Immature natural killer cell (primary cell): Measurements from ENCODE around the gene PPP2R3C. TPM values are rescaled to one million over a fixed set of nuclear protein-coding genes. Genes with fewer than 3 reads are reported as not detected.
A peak's percentile ranks its signal among the peaks of the same experiment; 100 is the strongest.
"Not testable (repeated sequence)": the region's sequence is repeated elsewhere in the genome, so short reads cannot be mapped to it uniquely, and the experiment has no call there.

Source experiments
- DNase-seq, 3 donors: peaks; one replicate each; pipeline ENCODE4 v3.0.0; 2022; ENCODE audit warnings: mixed read lengths in 1 of 3
- H3K27ac Mint-ChIP-seq, 6 donors: one replicate each; pipeline ENCODE4 v1.8.0; 2020; ENCODE audit warnings: mixed read lengths in 6 of 6, mild to moderate bottlenecking in 5 of 6, inconsistent platforms in 4 of 6, moderate library complexity in 3 of 6
- H3K27me3 Mint-ChIP-seq, 3 donors: one replicate each; pipeline ENCODE4 v1.8.0; 2020 to 2021; ENCODE audit warnings: low read depth in 3 of 3, mild to moderate bottlenecking in 3 of 3, mixed read lengths in 3 of 3, moderate library complexity in 3 of 3, inconsistent platforms in 1 of 3
- H3K36me3 Mint-ChIP-seq, 3 donors: one replicate each; pipeline ENCODE4 v1.8.0; 2020; ENCODE audit warnings: mixed read lengths in 3 of 3, inconsistent platforms in 2 of 3, mild to moderate bottlenecking in 2 of 3
- H3K4me1 Mint-ChIP-seq, 2 donors: one replicate each; pipeline ENCODE4 v1.8.0; 2020; ENCODE audit warnings: inconsistent platforms in 2 of 2, mild to moderate bottlenecking in 2 of 2, mixed read lengths in 2 of 2, moderate library complexity in 1 of 2
- H3K4me3 Mint-ChIP-seq, 5 donors: one replicate each; pipeline ENCODE4 v1.8.0; 2020; ENCODE audit warnings: mild to moderate bottlenecking in 5 of 5, mixed read lengths in 5 of 5, inconsistent platforms in 3 of 5, moderate library complexity in 3 of 5
- H3K9me3 Mint-ChIP-seq, 6 donors: one replicate each; pipeline ENCODE4 v1.8.0; 2020; ENCODE audit warnings: mild to moderate bottlenecking in 6 of 6, mixed read lengths in 6 of 6, inconsistent platforms in 4 of 6, moderate library complexity in 3 of 6
- polyA plus RNA-seq, 3 donors: library from polyadenylated mRNA; unstranded; fragments of 300-500 nt; fragmentation: Illumina TruSeq; gene quantifications; one replicate each; pipeline ENCODE4 v1.2.3, GENCODE V29; 2021

Gene PPP2R3C
- 10 to 100 TPM; 73.4 to 76.5 (median 75.3) TPM for polyA plus RNA-seq

GRCh38 chr14:35121887-35122695, at the start of gene PPP2R3C, which contains the start of gene PRORP:
Gene PPP2R3C, minus strand, starts transcription at chr14:35121990. Its CDS starts 31 bp downstream, at chr14:35121959.
Gene PRORP, plus strand, starts transcription at chr14:35122552. Its CDS starts 694 bp downstream, at chr14:35123246.
- Mint-ChIP-seq H3K4me1 (peaks cover 60 to 91% of the 10 kb centered on the region in 2 donors), H3K9me3 (no peaks in the 10 kb centered on the region), H3K4me3 (peak within 1 kb of the TSS; percentile 95 to 100 (median 100)), H3K27ac (peak within 1 kb of the TSS; percentile 99 to 100 (median 100)), H3K27me3 (peaks cover 6 to 18% (median 8%) of the 10 kb centered on the region in 3 donors), H3K36me3 (peaks cover 4 to 10% (median 7%) of the 10 kb centered on the region in 3 donors)
- DNase-seq: peak; percentile 89 to 90 (median 89)

DNA sequence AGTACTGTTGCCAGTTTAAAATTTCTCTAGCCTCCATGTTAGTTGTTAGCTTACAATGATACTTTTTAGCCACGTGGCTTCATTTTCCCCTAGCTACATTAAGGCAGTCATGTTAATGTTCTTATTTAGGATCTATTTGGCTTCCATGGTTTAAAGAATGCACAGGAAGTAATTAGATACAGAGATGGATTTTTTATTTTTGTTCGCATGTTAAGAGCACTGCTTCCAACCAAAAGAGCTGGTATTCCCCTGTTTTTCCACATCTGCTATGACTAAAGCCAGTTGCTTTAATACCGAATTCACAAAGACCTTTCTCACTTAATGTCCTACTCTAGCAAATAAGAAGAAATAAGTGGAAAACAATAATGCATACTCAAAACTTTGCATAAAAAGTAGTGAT, 45.7 kb upstream of the PPP2R3C start:
- Mint-ChIP-seq H3K4me3 (no peak overlapping the region), H3K27ac (no peak overlapping the region), H3K4me1 (peaks cover 0 to 10% of the 10 kb centered on the region in 2 donors), H3K9me3 (peaks cover 0 to 2% (median 0%) of the 10 kb centered on the region in 6 donors), H3K36me3 (peaks cover 5 to 18% (median 17%) of the 10 kb centered on the region in 3 donors), H3K27me3 (peaks cover 0 to 1% (median 0%) of the 10 kb centered on the region in 3 donors)
- no peak for DNase-seq

GRCh38 chr14:35164849-35165248, 43.1 kb upstream of the PPP2R3C start:
- Mint-ChIP-seq H3K4me3 (no peak overlapping the region), H3K27me3 (no peaks in the 10 kb centered on the region), H3K4me1 (peaks cover 17 to 31% of the 10 kb centered on the region in 2 donors), H3K9me3 (no peaks in the 10 kb centered on the region), H3K36me3 (peaks cover 0 to 23% (median 12%) of the 10 kb centered on the region in 3 donors), H3K27ac (no peak overlapping the region)
- no peak for DNase-seq

- Mint-ChIP-seq H3K9me3 (no peaks in the 10 kb centered on the region), H3K36me3 (peaks cover 5 to 33% (median 13%) of the 10 kb centered on the region in 3 donors), H3K4me1 (peaks cover 17 to 31% of the 10 kb centered on the region in 2 donors), H3K4me3 (no peak overlapping the region), H3K27ac (no peak overlapping the region), H3K27me3 (no peaks in the 10 kb centered on the region)
- DNase-seq: no peak
Measured at GRCh38 chr14:35163384-35163783, 41.6 kb upstream of the PPP2R3C start.

- Mint-ChIP-seq H3K4me1 (peaks cover 27 to 42% of the 10 kb centered on the region in 2 donors), H3K36me3 (peaks cover 5 to 20% (median 13%) of the 10 kb centered on the region in 3 donors), H3K4me3 (peak overlapping the region; percentile 29 to 68 (median 56)), H3K27ac (peak overlapping the region; percentile 36 to 86 (median 74)), H3K27me3 (no peaks in the 10 kb centered on the region), H3K9me3 (no peaks in the 10 kb centered on the region)
- peak; percentile 27 to 45 (median 29) for DNase-seq
Measured at GRCh38 chr14:35161231-35161630, 39.4 kb upstream of the PPP2R3C start.

DNA sequence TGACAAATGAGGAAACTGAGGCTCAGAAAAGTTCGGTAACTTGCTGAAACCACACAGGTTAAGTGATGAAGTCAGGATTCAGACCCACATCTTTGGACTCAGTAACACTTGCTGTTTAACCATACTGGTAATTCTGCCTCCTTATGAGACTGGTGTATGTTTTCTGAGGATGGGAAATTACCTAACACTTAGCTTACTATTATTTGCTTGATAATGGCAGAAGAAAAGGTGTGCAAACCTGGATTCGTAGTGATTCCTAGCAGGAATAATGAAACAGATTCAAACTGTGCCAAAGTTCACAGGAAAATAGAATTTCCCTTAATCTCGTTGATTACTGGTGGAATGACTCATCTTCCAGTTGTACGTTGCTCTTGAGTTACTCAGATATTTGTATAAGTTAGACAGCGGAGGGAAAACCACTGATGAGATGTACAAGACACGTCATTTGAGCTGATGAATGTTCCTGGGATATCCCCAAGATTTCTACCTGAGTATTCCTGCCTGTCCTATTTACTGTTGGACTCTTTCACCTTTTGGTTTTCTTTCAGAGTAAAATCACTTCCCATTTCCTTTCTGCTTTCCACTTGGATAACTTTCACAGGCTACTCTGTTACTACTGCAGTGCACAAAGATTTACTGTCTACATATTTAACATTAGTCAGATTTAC, 38.1 kb upstream of the PPP2R3C start:
- no peaks in the 10 kb centered on the region for H3K27me3 Mint-ChIP-seq
- H3K4me3 Mint-ChIP-seq: no peak overlapping the region
- no peak for DNase-seq
- H3K9me3 Mint-ChIP-seq: no peaks in the 10 kb centered on the region
- H3K27ac Mint-ChIP-seq: peak overlapping the region in 4 of 6 donors; percentile 15 to 73 (median 50)
- H3K36me3 Mint-ChIP-seq: peaks cover 5 to 20% (median 7%) of the 10 kb centered on the region in 3 donors
- H3K4me1 Mint-ChIP-seq: peaks cover 33 to 50% of the 10 kb centered on the region in 2 donors

- H3K9me3 Mint-ChIP-seq: no peaks in the 10 kb centered on the region
- H3K27me3 Mint-ChIP-seq: no peaks in the 10 kb centered on the region
- no peak for DNase-seq
- peaks cover 5 to 17% (median 6%) of the 10 kb centered on the region in 3 donors for H3K36me3 Mint-ChIP-seq
- H3K4me1 Mint-ChIP-seq: peaks cover 36 to 55% of the 10 kb centered on the region in 2 donors
- H3K4me3 Mint-ChIP-seq: no peak overlapping the region
- peak overlapping the region in 1 of 6 donors; percentile 36 for H3K27ac Mint-ChIP-seq
Measured at GRCh38 chr14:35158951-35159653, 37.3 kb upstream of the PPP2R3C start.

DNA sequence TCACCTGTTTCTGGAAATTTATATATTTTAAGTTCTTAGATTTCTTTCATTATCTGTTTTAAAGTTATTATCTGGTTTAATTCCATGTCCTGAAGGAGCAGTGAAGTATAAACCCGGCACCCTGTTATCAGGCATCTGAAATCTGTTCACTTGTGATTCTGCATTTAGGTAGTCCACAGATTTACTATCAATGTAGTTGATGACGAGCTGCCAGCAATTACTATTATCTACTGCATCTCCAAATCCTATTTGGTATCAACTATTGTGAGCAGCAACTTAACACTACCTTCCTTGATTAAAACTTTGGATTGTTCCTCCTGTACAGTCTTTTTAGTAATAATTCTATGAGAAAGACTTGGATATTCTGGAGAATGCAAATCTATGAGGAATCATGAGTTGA, 36.7 kb upstream of the PPP2R3C start:
- peaks cover 5 to 17% (median 6%) of the 10 kb centered on the region in 3 donors for H3K36me3 Mint-ChIP-seq
- no peaks in the 10 kb centered on the region for H3K27me3 Mint-ChIP-seq
- no peak for DNase-seq
- no peaks in the 10 kb centered on the region for H3K9me3 Mint-ChIP-seq
- no peak overlapping the region for H3K4me3 Mint-ChIP-seq
- H3K27ac Mint-ChIP-seq: peak overlapping the region in 3 of 6 donors; percentile 2 to 29 (median 18)
- peaks cover 36 to 59% of the 10 kb centered on the region in 2 donors for H3K4me1 Mint-ChIP-seq

- peak overlapping the region in 4 of 5 donors; percentile 15 to 56 (median 23) for H3K4me3 Mint-ChIP-seq
- no peaks in the 10 kb centered on the region for H3K9me3 Mint-ChIP-seq
- H3K27me3 Mint-ChIP-seq: peaks cover 0 to 2% (median 0%) of the 10 kb centered on the region in 3 donors
- H3K4me1 Mint-ChIP-seq: peaks cover 25 to 40% of the 10 kb centered on the region in 2 donors
- DNase-seq: peak in 1 of 3 donors; percentile 5
- H3K36me3 Mint-ChIP-seq: peaks cover 5 to 22% (median 6%) of the 10 kb centered on the region in 3 donors
- H3K27ac Mint-ChIP-seq: peak overlapping the region; percentile 61 to 90 (median 86)
Measured at GRCh38 chr14:35155962-35156361, 34.2 kb upstream of the PPP2R3C start.

DNA sequence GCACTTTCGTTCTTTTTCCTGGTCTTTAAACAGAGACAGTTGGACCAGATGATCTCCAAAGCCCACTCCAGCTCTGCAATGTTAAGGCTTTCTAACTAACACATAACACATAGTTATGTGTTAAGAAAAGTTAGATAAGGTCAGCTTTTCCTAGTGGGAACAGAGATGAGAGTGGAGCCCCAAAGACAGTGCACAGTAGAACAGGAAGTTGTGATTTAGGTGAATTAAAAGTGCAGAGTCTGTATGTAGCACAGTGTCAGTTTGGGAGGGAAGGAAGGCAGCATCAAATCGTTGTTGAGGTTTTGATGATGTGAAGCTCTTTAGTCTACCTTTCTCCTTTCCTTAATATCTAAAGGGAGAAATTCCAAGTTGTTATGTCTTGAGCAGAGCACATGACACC, 32.2 kb upstream of the PPP2R3C start:
- H3K36me3 Mint-ChIP-seq: peaks cover 2 to 11% (median 10%) of the 10 kb centered on the region in 3 donors
- H3K27me3 Mint-ChIP-seq: peaks cover 0 to 2% (median 0%) of the 10 kb centered on the region in 3 donors
- H3K9me3 Mint-ChIP-seq: no peaks in the 10 kb centered on the region
- no peak for DNase-seq
- peaks cover 19 to 34% of the 10 kb centered on the region in 2 donors for H3K4me1 Mint-ChIP-seq
- no peak overlapping the region for H3K4me3 Mint-ChIP-seq
- peak overlapping the region in 2 of 6 donors; percentile 37 to 54 for H3K27ac Mint-ChIP-seq

- not testable (repeated sequence) for H3K27ac Mint-ChIP-seq, H3K4me3 Mint-ChIP-seq, H3K9me3 Mint-ChIP-seq, DNase-seq, H3K27me3 Mint-ChIP-seq
- peaks cover 0 to 20% (median 13%) of the 10 kb centered on the region in 3 donors for H3K36me3 Mint-ChIP-seq
- H3K4me1 Mint-ChIP-seq: peaks cover 15 to 28% of the 10 kb centered on the region in 2 donors
Measured at GRCh38 chr14:35152531-35152930, 30.7 kb upstream of the PPP2R3C start.

GRCh38 chr14:35149239-35149638, 27.4 kb upstream of the PPP2R3C start:
- Mint-ChIP-seq H3K4me1 (peaks cover 2 to 11% of the 10 kb centered on the region in 2 donors), H3K36me3 (peaks cover 0 to 20% (median 13%) of the 10 kb centered on the region in 3 donors), H3K27ac (peak overlapping the region in 1 of 6 donors; percentile 57), H3K4me3 (no peak overlapping the region), H3K9me3 (no peaks in the 10 kb centered on the region), H3K27me3 (peaks cover 0 to 4% (median 2%) of the 10 kb centered on the region in 3 donors)
- no peak for DNase-seq

- Mint-ChIP-seq H3K9me3 (no peaks in the 10 kb centered on the region), H3K36me3 (peaks cover 0 to 15% (median 13%) of the 10 kb centered on the region in 3 donors), H3K27ac (peak overlapping the region in 1 of 6 donors; percentile 53), H3K4me3 (no peak overlapping the region), H3K4me1 (peaks cover 4 to 6% of the 10 kb centered on the region in 2 donors), H3K27me3 (peaks cover 0 to 4% (median 2%) of the 10 kb centered on the region in 3 donors)
- no peak for DNase-seq
Measured at GRCh38 chr14:35147711-35148110, 25.9 kb upstream of the PPP2R3C start.
